GM18909 (cell line): ENCODE measurements around the gene TRIP13.
"Not testable (repeated sequence)": the region's sequence is repeated elsewhere in the genome, so short reads cannot be mapped to it uniquely, and the experiment has no call there.

Experiments used
- ATAC-seq: cut with Tn5 transposase; IDR thresholded peaks from one replicate; pipeline ENCODE4 v1.9.1; 2021; ENCODE audit warnings: mild to moderate bottlenecking; ENCODE audit not compliant: unreplicated experiment, poor library complexity

Gene TRIP13

DNA sequence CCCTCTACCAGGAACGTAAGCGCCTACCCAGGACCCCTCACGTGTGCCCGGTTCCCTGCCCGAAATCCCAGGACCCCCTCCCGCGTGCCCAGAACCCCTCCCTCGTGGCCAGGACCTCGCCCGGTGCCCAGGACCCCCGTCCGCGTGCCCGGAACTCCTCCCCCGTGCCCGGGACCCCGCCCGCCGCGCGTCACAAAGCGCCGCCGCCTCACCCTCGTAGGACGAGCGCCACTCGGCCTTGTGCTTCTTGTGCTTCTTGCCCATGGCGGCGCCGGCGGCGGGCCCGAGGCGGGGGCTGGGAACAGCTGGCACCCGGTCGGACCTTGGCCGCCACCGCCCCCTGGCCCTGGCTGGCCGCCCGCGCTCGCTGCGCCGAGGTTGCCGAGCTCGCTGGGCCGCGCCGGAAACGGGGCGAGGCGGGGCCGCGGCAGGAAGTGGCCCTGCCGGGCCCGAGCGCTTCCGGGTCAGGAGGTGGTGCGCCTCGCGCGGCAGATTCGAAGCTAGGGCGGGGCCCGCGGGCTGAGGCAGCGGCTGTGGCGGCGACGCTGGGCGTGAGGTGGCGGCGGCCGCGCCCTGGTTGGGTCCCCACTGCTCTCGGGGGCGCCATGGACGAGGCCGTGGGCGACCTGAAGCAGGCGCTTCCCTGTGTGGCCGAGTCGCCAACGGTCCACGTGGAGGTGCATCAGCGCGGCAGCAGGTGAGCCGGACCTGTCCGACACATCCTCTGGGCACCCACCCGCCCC, at the start of gene TRIP13, which contains the start of gene BRD9:
TSS of gene TRIP13 (plus strand) at position 491 of the 743 bp plus-strand sequence. CDS start at position 606, 115 bp downstream.
TSS of gene BRD9 (minus strand) at position 408 of the 743 bp plus-strand sequence. CDS start at position 264, 144 bp downstream.
- ATAC-seq = peak; percentile 97

DNA sequence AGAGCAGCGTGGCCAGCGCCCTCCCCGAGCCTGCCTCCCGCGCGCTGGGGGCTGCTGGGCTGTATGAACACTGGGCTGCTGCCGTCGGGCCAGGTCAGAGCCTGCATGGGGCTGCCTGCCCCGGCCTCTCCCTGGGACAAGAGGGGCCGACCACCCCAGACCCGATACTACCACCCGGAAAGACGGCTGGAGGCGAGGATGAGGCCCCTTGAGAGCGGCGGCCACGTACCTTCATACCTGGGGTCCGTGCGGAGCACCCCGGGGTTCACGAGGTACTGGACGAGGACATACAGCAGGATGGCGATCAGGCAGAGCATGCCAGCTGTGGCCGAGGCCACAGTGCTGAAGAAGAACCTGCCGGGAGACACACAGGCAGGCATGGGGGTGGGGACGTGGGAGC, 49.3 kb upstream of the TRIP13 start:
- not testable (repeated sequence) for ATAC-seq

DNA sequence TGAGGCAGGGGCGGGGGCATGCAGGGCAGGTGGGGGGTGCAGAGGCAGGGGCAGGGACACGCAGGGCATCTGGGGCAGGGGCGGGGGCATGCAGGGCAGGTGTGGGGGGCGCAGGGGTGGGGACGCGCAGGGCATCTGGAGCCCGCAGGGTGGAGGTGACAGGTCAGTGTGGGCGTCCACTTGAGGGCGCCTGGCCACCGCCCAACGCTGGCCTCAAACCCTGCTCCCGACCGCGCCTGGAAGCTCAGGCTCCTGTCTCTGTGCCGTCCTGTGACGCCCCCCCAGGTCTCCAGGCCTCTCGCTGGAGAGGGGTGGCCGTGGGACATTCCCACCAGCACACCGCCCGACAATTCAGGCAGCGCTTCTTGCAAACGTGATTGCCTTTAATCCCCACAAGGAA, 48.8 kb upstream of the TRIP13 start:
- not testable (repeated sequence) for ATAC-seq

DNA sequence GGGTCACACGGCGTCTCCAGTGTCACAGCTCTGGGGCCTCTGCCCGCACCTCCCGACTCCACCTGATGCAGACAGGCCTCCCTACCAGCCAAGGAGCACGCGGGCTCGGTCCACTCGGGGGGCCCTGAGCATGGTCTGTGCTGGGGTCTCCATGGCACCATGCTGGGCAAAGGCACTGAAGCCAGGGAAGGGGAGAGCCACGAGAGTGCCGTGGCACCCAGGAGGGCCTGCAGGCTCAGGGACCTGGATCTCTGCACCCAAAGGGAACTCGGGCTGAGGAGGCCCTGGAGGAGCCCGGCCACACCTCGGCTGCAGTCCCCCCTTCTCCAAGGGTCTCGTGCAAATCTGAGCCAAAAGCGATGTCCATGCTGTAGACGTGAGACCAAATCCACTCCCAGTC, 48.3 kb upstream of the TRIP13 start:
- ATAC-seq = not testable (repeated sequence)

- ATAC-seq = not testable (repeated sequence)
Observed at GRCh38 chr5:845031-845675, 47.5 kb upstream of the TRIP13 start.

GRCh38 chr5:845676-846601, 46.7 kb upstream of the TRIP13 start:
- ATAC-seq = not testable (repeated sequence)

- ATAC-seq = not testable (repeated sequence)
Observed at GRCh38 chr5:846602-847091, 46.0 kb upstream of the TRIP13 start.

GRCh38 chr5:847212-847611, 45.5 kb upstream of the TRIP13 start:
- ATAC-seq = not testable (repeated sequence)

DNA sequence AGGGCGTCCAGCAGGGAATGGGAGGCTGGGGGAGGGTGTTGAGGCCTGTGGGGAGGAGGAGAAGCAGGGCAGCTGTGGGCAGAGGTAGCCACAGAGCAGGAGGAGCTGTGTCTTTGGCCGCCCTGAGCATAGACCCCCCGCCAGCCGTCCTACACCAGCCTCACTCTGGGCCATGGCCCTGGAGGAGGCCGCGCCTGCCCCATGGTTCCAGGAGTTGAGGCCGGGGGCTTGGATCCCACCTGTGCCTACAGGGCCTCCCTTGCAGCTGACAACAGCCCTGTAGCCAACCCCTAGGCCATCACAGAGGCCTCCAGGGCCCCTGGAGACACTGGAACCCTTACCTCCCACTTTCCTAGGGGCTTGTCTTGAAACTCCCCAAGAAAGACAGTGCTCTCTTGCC, 44.9 kb upstream of the TRIP13 start:
- not testable (repeated sequence) for ATAC-seq

DNA sequence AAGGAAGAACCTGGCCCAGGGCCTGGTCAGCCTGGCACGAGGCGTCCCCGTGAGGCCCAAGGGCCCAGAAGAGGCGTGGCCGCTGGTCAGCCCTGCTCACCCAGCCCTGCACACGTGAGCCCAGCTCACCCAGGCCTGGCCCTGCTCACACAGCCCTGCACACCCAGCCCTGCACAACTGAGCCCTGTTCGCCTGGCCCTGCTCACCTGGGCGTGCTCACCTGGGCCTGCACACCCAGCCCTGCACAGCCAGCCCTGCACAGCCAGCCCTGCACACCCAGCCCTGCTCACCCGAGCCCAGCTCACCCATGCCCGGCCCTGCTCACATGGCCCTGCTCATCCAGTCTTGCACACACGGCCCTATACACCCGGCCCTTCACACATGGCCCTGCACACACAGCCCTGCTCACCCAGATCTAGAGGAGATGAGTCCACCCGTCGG, 44.0 kb upstream of the TRIP13 start:
- ATAC-seq = no peak

- no peak for ATAC-seq
Observed at GRCh38 chr5:849651-850301, 42.9 kb upstream of the TRIP13 start.

DNA sequence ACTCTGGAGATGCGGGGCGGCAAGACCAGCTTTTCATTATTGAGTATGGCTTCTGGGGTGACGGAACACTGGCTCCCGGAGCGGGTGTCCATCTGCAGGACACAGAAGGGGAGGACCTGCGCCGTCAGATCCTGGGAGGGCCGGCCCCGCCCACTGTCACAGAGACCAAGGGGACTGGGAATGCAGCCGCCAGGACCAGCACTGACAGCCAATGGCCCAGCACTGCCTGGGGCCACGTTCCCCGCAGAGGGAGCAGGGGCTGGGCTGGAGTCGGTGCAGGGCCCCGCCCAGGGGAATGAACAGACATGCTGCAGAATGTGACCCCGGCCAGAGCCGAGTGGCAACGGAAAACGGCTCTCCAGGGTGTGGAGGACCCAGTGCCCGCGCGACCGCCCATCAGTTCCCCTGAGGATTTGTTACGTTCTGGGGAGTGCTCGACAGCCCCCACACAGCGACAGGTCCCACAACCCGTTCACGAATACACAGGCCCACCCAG, 42.1 kb upstream of the TRIP13 start, which contains the start of gene ZDHHC11:
TSS of gene ZDHHC11 (minus strand) at position 476 of the 496 bp plus-strand sequence. CDS start at position 92, 384 bp downstream.
- ATAC-seq = no peak

DNA sequence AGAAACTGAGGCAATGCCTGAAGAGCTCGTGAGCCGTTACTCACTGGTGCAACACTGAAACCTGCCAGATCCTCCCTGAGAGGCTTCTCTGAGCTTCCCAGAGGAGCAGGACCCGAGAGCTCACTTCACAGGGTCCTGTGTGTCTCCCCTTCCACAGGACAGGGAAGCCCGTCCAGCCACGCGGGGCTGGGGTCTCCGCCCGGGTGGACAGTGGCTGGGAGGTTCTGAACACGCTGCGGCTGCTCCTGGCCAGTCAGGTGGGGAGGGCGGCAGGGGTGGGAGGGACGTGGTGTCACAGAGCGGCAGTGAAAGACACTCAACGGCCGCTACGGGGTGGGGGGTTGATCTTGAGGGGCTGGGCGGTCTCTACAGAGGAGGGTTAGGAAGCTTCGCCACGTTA, 41.6 kb upstream of the TRIP13 start:
- ATAC-seq = no peak

- ATAC-seq = no peak
Observed at GRCh38 chr5:851553-851952, 41.1 kb upstream of the TRIP13 start.

DNA sequence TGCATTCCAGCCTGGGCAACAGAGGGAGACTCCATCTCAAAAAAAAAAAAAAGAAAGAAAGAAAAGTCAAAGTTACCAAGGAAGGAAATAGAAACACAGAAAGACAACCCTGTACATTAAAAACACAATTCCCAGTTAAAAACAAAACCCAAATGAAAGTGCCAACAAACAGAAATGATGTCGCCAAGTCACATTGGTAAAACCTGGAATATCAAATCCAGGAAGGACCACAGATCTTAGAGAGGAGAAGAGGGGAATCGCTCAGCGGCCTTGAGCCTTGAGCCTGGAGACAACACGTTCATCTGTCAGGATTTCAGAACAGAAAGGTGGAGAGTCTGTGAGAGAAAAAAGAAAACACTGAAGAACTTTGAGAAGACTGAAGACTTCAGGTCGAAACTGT, 40.7 kb upstream of the TRIP13 start:
- ATAC-seq = no peak

DNA sequence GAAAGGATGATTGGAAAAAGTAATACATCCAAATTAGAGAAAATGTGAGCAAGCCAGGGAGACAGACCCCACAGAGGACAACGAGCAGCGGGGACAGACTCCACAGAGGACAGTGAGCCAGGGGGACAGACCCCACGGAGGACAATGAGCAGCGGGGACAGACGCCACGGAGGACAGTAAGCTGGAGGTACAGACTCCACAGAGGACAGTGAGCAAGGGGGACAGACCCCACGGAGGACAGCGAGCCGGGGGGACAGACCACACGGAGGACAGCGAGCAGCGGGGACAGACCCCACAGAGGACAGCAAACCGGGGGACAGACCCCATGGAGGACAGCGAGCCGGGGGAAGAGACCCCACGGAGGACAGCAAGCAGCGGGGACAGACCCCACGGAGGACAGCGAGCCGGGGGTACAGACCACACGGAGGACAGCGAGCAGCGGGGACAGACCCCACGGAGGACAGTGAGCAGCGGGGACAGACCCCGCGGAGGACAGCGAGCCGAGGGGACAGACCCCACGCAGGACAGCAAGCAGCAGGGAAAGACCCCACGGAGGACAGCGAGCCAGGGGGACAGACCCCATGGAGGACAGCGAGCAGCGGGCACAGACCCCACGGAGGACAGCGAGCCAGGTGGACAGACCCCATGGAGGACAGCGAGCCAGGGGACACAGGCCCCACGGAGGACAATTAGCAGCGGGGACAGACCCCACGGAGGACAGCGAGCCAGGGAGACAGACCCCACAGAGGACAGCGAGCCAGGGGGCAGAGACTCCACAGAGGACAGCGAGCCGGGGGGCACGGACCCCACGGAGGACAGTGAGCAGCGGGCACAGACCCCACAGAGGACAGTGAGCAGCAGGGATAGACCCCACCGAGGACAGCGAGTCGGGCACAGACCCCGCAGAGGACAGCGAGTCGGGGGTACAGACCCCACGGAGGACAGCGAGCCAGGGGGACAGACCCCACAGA, 40.0 kb upstream of the TRIP13 start:
- ATAC-seq = no peak

DNA sequence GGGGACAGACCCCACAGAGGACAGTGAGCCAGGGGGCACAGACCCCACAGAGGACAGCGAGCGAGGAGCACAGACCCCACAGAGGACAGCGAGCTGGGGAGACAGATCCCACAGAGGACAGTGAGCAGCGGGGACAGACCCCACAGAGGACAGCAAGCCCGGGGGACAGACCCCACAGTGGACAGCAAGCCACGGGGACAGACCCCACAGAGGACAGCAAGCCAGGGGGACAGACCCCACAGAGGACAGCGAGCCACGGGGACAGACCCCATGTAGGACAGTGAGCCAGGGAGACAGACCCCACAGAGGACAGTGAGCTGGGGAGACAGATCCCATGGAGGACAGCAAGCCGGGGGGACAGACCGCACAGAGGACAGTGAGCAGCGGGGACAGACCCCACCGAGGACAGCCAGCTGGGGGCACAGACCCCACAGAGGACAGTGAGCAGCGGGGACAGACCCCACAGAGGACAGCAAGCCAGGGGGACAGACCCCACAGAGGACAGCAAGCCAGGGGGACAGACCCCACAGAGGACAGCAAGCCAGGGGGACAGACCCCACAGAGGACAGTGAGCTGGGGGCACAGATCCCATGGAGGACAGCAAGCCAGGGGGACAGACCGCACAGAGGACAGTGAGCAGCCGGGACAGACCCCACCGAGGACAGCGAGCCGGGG, 39.1 kb upstream of the TRIP13 start:
- not testable (repeated sequence) for ATAC-seq

- ATAC-seq = no peak
Observed at GRCh38 chr5:854217-854616, 38.5 kb upstream of the TRIP13 start.
